ENCODE results near the gene RNF182. TPM values are rescaled to one million over a fixed set of nuclear protein-coding genes. Genes with fewer than 3 reads are reported as not detected.

The RNF182 gene
- total and polyA plus RNA-seq, 10 of the 15 experiments (the other 5 are each of a cell fraction or from before 2014, with no cell fraction given) = not detected

DNA sequence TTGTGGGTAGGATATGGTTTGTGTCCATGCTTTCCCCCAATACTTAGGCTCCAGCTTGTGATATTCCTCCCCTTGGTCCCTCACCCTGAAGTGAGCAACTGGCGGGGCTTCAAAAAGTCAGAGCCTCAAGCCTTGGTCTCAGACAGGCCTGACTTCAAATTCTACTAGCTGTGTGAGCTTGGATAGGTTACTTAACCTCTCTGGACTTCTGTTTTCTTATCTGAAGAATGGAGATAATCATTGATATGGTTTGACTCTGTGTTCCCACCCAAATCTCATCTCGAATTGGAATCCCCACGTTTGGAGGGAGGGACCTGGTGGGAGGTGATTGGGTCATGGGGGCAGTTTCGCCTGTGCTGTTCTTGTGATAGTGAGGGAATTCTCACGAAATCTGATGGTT is 97.9 kb downstream of the RNF182 start:
- Histone ChIP-seq H2AFZ (ENCODE audit: control insufficient read depth, low read depth, low read length) (no peak overlapping the region), H3K27me3 (replicated peaks in 1 of 2; ENCODE audit: control insufficient read depth in 2 of 2, insufficient read depth in 2 of 2, low read length in 1 of 2) (peaks cover 2 to 6% of the 10 kb centered on the region in 2 experiments; a peak in 3 of 4 replicates), H3K9ac (ENCODE audit: control insufficient read depth, insufficient read depth, low read length) (no peak overlapping the region), H3K36me3 (ENCODE audit: control insufficient read depth in 2 of 2, insufficient read depth in 2 of 2, low read length in 1 of 2) (no peaks in the 10 kb centered on the region), H3K4me2 (ENCODE audit: control insufficient read depth, insufficient read depth) (no peak overlapping the region), H4K20me1 (ENCODE audit: control insufficient read depth, insufficient read depth) (no peaks in the 10 kb centered on the region), H3K4me1 (ENCODE audit: control insufficient read depth, insufficient read depth, low read length) (peaks cover 6% of the 10 kb centered on the region), H3K79me2 (ENCODE audit: control insufficient read depth, insufficient read depth, low read length) (no peaks in the 10 kb centered on the region), H3K4me3 (no peak overlapping the region), H3K9me3 (replicated peaks; ENCODE audit: control insufficient read depth, insufficient read depth, low read length) (no peaks in the 10 kb centered on the region; the same call in 2 of the 3 replicates), H3K27ac (ENCODE audit: control insufficient read depth, insufficient read depth) (no peak overlapping the region)
- ChIA-PET CTCF (interaction anchor here (1.0 to 2.6 kb wide), 2 partner anchors 15 to 18 kb away, joined by 3 to 6 read pairs; no protein-coding TSS in a partner anchor), SMC1A (ENCODE audit: uncharacterized antibody, unreplicated experiment) (no interaction called here), POLR2A (interaction anchor here (0.6 kb wide), 1 partner anchor 10 kb away, joined by 5 read pairs; no protein-coding TSS in a partner anchor), RAD21 (ENCODE audit: unreplicated experiment) (no interaction called here)
- no peak for DNase-seq (ENCODE audit: low read depth, low spot score)
- TF ChIP-seq CUX1 (IDR thresholded peaks at IDR 0.05; ENCODE audit: insufficient replicate concordance, low read depth, low read length) (no peak), RFX5 (IDR thresholded peaks at IDR 0.05; ENCODE audit: low read depth, low read length) (no peak)
- 7% methylated on average over 5 of the region's 5 CpGs for WGBS (ENCODE audit: insufficient coverage, insufficient replicate concordance, low lambda C conversion rate, missing lambda C conversion rate)
- no peak for ATAC-seq
- BruUV-seq (replicated peaks) = no TSS peak
- FAIRE-seq = no peak
- intact Hi-C loops (cut with micrococcal nuclease; ENCODE audit: unreplicated experiment) (no loop called here), in situ Hi-C loops (cut with MboI) (no loop called here)
